ENCODE data around the gene GPC4.

GRCh38 chrX:133339566-133339965, 75.7 kb downstream of the GPC4 start:
- TF ChIP-seq ARNTL (CRISPR knock-in tag; IDR thresholded peaks at IDR 0.05; ENCODE audit: borderline replicate concordance, low read depth) (no peak), ISL1 (CRISPR knock-in tag; IDR thresholded peaks at IDR 0.05) (no peak), ESRRG (CRISPR knock-in tag; IDR thresholded peaks at IDR 0.05) (no peak), ZC3H10 (CRISPR knock-in tag; IDR thresholded peaks at IDR 0.05) (no peak), ZFP3 (CRISPR knock-in tag; IDR thresholded peaks at IDR 0.05) (no peak), CREB5 (CRISPR knock-in tag; IDR thresholded peaks at IDR 0.05; ENCODE audit: low read depth) (no peak), PATZ1 (CRISPR knock-in tag; IDR thresholded peaks at IDR 0.05; ENCODE audit: borderline replicate concordance) (no peak), ZFP30 (CRISPR knock-in tag; IDR thresholded peaks at IDR 0.05) (no peak)
